Endometrial microvascular endothelial cells (primary cell): ENCODE results near the gene ZGLP1. TPM values are rescaled to one million over a fixed set of nuclear protein-coding genes. Genes with fewer than 3 reads are reported as not detected.
"Not testable (repeated sequence)": the region's sequence is repeated elsewhere in the genome, so short reads cannot be mapped to it uniquely, and the experiment has no call there.

Source experiments
- in situ Hi-C: cut with HindIII; loops from 2 replicates; pipeline ENCODE4 v1.10.0; 2017; ENCODE audit warnings: low sequenced_read_pairs, low pct_unique_long_range_greater_than_20kb; ENCODE audit errors: inconsistent ontology term
- total RNA-seq: library from RNA; depleted of rRNA; stranded (reverse); fragments of >200 nt; gene quantifications from one replicate; pipeline ENCODE4 v1.2.3, GENCODE V29; 2015; ENCODE audit errors: inconsistent ontology term

Gene ZGLP1
- total RNA-seq, 1 donor from 2014 or later, result under 0.01 TPM

DNA sequence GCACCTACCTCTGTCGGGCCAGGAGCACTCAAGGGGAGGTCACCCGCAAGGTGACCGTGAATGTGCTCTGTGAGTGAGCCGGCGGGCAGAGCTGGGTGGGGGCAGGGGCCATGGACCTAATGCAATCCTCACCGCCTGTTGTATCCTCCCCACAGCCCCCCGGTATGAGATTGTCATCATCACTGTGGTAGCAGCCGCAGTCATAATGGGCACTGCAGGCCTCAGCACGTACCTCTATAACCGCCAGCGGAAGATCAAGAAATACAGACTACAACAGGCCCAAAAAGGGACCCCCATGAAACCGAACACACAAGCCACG lies 24.7 kb downstream of the ZGLP1 start:
- in situ Hi-C loops, result no loop called here

DNA sequence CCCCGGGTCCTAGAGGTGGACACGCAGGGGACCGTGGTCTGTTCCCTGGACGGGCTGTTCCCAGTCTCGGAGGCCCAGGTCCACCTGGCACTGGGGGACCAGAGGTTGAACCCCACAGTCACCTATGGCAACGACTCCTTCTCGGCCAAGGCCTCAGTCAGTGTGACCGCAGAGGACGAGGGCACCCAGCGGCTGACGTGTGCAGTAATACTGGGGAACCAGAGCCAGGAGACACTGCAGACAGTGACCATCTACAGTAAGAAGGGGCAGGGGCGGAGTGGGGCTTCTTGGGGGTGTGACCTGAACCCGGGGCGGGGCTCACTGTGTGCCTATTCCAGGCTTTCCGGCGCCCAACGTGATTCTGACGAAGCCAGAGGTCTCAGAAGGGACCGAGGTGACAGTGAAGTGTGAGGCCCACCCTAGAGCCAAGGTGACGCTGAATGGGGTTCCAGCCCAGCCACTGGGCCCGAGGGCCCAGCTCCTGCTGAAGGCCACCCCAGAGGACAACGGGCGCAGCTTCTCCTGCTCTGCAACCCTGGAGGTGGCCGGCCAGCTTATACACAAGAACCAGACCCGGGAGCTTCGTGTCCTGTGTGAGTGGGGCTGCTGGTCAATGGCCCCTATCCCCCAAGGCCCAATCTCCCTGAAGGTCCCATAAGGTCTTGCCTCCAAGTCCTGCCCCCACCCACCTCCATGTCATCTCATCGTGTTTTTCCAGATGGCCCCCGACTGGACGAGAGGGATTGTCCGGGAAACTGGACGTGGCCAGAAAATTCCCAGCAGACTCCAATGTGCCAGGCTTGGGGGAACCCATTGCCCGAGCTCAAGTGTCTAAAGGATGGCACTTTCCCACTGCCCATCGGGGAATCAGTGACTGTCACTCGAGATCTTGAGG lies 25.3 kb downstream of the ZGLP1 start:
- in situ Hi-C loops, result no loop called here

DNA sequence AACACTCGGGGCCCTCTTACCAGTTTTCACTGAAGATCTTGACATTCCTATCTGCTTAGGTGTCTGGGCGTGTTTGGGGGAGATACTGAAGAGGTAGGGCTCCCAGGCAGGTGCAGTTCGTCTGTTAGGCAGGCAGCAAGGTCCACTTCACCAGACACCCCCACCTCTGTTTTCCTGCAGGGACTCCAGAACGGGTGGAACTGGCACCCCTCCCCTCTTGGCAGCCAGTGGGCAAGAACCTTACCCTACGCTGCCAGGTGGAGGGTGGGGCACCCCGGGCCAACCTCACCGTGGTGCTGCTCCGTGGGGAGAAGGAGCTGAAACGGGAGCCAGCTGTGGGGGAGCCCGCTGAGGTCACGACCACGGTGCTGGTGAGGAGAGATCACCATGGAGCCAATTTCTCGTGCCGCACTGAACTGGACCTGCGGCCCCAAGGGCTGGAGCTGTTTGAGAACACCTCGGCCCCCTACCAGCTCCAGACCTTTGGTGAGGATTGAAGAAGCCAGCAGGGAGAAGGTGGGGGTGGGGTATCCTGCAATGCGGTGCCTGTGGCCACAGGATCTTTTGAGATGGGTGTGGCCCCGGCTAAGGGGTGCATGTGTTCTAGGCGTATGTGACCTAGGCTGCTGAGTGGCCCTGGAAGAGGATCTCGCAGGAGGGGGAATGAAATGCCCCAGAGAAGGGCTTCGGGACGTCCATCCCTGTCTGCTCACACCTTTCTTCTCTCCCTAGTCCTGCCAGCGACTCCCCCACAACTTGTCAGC lies 26.1 kb downstream of the ZGLP1 start:
- in situ Hi-C loops, result no loop called here

DNA sequence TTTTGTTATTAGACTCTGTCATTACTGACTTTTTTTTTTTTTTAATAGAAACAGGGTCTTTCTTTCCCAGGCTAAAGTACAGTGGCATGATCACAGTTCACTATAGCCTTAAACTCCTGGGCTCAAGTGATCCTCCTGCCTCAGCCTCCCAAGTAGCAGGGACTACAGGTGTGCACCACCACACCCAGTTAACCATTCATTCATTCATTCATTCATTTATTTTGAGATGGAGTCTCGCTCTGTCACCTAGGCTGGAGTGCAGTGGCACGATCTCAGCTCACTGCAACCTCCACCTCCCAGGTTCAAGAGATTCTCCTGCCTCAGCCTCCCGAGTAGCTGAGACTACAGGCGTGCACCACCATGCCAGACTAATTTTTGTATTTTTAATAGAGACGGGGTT lies 27.6 kb downstream of the ZGLP1 start:
- in situ Hi-C loops, result not testable (repeated sequence)

DNA sequence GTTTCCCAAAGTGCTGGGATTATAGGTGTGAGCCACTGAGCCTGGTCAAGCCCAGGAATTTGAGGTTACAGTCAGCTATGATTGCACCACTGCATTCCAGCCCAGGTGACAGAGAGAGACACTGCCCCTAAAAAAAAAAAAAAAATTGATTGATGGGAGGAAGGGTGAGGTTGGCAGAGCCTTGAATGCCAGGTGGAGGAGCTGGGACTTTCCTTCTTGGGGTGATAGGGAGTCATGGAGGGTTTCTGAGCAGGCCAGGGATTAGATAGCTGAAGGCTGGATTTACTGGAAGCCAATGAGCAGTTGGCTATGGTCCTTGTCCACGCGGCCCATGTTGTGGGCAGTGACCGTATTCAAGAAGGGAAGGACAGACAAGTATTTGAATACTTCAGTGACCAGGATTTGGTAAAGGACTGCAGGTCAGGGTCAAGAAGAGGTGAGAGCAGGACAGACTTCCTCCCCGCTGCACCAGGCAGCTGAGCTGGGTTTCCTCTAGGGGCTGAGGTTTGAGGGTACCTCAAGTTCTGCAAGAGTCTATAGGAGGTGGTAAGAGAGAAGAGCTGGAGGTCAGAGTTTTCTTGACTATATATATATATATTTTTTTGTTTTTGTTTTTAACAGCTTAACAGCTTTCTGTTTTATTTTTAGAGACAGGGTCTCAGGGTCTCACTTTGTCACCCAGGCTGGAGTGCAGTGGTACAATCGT lies 29.7 kb downstream of the ZGLP1 start:
- in situ Hi-C loops, result no loop called here

DNA sequence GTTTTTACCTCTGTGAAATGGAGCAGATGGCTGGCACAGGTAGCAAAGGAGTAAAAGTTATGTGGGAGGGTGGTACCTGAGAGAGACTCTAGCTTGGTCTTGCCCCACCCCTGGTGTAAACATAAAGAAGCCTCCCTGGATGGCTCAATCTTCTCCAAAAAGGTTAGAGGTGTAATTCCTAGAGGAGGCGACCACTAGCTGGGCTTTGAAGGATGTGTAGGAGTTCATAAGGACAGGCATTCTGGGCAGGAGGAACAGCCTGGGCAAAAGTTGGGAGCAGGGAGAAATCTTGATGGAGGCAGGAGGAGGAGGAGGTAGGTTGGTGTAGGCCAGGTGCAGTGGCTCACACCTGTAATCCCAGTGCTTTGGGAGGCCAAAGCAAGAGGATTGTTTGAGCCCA lies 30.7 kb downstream of the ZGLP1 start:
- in situ Hi-C loops, result no loop called here

DNA sequence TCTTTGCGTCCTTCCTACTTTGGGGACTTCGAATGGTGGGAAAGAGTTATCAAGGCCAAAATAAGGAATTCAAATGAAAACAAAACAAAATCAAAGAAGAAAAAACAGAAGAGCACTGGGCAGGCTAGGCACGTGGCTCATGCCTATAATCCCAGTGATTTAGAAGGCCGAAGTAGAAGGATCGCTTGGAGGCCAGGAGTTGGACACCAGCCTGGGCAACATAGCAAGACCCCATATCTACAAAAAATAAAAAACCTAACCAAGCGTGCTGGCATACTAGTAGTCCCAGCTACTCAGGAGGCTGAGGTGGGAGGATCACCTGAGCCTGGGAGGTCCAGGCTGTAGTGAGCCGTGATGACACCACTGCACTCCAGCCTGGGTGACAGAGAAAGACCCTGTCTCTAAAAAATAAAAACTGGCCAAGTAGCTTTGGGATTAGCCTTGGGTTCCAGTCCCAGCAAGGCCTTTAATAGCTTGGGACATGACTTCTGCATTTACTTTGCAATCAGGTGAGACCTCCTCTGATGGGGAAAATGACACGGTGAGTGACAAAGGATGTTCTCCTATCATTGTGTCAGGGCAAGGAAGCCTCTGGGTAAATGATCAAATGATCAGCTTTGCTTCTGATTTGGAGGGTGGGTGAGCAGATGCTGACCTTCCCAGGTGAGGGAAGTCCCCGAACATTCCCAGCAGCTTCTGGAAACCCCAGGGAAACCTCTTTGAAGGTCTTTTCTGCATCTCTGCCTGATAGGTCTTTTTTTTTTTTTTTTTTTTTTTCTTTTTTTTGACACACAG lies 31.6 kb downstream of the ZGLP1 start:
- in situ Hi-C loops, result no loop called here

DNA sequence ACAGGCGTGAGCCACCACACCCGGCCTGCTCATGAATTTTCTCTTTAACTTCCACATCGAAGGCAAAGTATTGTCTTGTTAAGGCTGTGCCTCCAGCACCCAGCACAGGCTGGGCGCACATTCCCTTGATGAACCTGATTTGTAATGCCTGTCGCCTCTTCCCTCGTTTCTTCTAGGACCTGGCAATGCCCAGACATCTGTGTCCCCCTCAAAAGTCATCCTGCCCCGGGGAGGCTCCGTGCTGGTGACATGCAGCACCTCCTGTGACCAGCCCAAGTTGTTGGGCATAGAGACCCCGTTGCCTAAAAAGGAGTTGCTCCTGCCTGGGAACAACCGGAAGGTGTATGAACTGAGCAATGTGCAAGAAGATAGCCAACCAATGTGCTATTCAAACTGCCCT lies 35.0 kb downstream of the ZGLP1 start:
- in situ Hi-C loops, result no loop called here

DNA sequence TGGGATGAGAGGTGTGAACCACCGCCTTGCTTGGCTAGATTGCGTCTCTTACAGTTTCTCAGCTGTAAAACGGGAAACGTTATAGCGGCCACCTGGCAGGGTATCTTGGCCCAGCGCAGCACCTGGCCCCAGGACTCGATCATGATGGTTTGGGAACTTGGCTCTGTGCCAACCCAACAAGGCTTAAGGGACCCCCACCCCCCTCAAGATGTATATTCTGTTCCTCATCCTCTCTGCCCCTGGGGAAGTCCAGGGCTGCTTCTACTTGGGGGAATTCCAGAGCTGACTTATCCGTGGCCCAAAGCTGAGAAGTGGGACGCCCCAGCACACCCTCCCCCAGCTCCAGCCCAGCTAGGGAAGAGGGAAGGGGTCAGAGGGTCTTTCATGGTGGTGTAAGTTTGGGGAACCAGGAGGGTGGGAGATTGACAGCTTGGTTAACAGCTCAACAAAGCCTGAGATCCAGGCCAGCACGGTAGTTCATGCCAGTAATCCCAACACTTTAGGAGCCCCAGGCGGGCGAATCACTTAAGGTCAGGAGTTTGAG lies 38.0 kb downstream of the ZGLP1 start:
- in situ Hi-C loops, result no loop called here

DNA sequence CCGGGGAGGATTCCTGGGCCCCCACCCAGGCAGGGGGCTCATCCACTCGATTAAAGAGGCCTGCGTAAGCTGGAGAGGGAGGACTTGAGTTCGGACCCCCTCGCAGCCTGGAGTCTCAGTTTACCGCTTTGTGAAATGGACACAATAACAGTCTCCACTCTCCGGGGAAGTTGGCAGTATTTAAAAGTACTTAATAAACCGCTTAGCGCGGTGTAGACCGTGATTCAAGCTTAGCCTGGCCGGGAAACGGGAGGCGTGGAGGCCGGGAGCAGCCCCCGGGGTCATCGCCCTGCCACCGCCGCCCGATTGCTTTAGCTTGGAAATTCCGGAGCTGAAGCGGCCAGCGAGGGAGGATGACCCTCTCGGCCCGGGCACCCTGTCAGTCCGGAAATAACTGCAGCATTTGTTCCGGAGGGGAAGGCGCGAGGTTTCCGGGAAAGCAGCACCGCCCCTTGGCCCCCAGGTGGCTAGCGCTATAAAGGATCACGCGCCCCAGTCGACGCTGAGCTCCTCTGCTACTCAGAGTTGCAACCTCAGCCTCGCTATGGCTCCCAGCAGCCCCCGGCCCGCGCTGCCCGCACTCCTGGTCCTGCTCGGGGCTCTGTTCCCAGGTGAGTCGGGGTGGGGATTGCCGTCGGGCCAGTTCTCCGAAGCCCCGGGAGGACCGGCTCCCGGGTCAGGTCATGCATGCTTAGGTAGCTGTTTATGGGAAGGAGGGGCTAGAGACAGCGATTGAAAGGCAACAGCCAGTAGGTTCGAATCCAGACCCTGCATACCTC lies 38.8 kb downstream of the ZGLP1 start, which contains the start of gene ICAM1:
ICAM1 (plus strand) TSS at position 505 of the 779 bp plus-strand sequence; CDS start at position 545, 40 bp downstream.
- in situ Hi-C loops, result no loop called here

DNA sequence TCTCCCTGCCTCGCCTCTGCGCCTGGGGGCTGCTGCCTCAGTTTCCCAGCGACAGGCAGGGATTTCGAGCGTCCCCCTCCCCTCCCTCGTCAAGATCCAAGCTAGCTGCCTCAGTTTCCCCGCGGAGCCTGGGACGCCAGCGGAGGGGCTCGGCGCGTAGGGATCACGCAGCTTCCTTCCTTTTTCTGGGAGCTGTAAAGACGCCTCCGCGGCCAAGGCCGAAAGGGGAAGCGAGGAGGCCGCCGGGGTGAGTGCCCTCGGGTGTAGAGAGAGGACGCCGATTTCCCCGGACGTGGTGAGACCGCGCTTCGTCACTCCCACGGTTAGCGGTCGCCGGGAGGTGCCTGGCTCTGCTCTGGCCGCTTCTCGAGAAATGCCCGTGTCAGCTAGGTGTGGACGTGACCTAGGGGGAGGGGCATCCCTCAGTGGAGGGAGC lies 39.4 kb downstream of the ZGLP1 start:
- in situ Hi-C loops, result no loop called here

DNA sequence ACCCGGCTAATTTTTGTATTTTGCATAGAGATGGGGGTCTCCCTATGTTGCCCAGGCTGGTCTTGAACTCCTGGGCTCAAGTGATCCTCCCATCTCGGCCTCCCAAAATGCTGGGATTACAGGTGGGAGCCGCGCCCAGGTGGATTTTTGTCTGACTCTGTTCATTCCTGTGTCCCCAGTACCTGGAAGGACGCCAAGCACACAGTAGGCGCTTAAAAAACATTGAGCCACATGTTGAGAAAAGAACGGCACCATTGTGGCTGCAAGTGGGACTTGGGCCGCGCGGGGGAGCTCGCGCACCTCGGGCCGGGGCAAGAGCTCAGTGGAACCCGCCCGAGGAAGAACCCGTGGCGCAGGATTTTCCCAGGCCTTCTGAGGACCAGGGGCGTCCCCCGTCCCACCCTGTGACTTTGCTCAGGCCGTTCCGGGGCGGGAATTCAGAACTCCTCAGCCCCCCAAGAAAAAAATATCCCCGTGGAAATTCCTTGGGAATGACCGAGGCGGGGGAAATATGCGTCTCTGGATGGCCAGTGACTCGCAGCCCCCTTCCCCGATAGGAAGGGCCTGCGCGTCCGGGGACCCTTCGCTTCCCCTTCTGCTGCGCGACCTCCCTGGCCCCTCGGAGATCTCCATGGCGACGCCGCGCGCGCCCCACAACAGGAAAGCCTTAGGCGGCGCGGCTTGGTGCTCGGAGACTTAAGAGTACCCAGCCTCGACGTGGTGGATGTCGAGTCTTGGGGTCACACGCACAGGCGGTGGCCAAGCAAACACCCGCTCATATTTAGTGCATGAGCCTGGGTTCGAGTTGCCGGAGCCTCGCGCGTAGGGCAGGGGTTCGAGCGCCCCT lies 40.1 kb downstream of the ZGLP1 start:
- in situ Hi-C loops, result no loop called here

DNA sequence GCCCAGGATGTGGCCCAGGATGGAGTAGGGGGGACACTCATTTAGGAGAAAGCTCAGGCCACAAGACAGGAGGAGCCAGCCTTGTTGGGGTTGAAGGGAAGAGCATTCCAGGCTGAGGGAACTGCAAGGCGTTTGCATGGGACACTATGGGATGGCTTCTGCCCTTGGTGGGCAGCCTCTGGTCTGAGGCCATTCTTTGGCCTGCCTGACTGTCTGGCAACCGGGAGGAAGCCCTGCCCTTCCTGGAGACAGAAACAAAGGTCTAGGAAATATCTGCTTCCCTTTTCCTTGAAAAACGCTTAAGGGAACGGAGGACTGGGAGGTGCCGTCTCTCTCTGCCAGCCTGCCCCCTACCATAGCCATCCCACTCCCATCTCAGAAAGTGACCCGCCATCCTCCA lies 41.5 kb downstream of the ZGLP1 start:
- in situ Hi-C loops, result no loop called here

DNA sequence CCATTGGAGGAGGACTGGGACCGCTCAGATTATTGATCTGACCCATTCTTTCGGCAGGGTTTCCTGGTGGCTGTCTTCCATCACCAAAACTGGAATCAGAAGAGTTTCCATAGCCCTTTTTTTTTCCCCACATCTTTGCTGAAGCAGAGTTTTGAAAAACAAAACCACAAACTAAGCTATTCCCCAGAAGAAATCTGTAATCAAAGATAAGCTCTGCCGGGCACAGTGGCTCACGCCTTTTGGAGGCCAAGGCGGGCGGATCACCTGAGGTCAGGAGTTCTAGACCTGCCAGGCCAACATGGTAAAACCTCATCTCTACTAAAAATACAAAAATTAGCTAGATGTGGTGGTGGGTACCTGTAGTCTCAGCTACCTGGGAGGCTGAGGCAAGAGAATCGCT lies 42.9 kb downstream of the ZGLP1 start:
- in situ Hi-C loops, result no loop called here

DNA sequence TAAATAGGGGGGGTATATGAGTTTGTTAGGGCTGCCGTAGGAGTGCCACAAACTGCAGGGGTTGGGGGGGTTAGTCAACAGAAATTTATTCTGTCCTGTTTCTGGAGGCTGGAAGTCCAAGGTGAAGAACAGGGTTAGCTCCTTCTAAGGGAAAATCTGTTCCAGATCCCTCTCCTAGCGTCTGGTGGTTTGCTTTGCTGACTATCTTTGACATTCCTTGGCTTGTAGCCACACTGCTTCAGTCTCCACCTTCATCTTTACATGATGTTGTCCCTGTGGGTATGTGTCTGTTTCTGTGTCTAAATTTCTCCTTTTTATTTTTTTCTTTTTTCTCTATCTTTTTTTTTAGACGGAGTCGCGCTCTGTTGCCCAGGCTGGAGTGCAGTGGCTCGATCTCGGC lies 46.8 kb downstream of the ZGLP1 start:
- in situ Hi-C loops, result no loop called here

DNA sequence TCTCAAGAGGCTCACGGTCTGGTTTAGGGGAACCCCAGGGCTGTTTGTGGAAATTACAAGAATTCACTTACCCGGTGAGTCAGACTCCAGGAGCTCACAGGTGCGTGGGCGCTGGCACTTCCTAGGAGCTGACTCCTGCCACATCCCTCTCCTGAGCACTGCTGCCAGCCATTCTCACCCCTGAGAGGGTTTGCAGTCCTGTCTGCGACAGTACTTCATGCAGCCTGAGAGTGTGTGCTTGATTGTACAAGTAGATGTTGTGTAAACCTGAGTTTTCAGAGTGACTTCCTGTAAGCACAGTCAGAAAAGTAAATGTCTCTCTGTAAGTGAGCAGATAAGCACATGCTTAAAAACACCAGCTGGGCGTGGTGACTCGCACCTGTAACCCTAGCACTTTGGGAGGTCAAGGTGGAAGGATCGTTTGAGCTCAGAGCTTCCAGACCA lies 49.5 kb downstream of the ZGLP1 start:
- in situ Hi-C loops, result no loop called here
